HT-29 (cell line): Measurements from ENCODE around the gene CTSO. TPM values are rescaled to one million over a fixed set of nuclear protein-coding genes. Genes with fewer than 3 reads are reported as not detected.
"Not testable (repeated sequence)": the region's sequence is repeated elsewhere in the genome, so short reads cannot be mapped to it uniquely, and the experiment has no call there.

ENCODE experiments used
- DNase-seq: peaks from one replicate; pipeline ENCODE4 v3.0.0-alpha.2; 2015; ENCODE audit warnings: low spot score
- total RNA-seq: library from RNA; depleted of rRNA; stranded (reverse); fragments of >200 nt; shearing (Covaris generic); gene quantifications from 2 replicates; pipeline ENCODE4 v1.2.3, GENCODE V29; 2014

The CTSO gene
- total RNA-seq, 1 experiment from 2014 or later: 1.3 TPM

DNA sequence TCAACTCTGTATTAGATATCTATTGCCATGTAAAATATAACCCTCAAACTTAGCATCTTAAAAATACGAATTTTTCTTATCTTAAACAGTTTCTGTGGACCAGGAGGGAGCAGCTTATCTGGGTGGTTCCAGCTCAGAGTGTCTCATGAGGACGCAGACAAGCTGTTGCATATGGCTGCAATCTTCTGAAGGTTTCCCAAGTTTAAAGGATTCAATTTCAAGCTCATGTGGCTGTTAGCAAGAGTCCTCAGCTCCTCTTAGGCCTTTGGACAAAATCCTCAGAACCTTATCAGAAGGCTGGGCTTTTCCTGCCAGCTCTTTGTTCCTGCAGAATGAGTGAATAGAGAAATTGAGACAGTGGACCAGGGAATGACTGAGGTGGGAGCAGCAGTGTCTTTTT is 2.8 kb upstream of the CTSO start:
- no peak for DNase-seq

DNA sequence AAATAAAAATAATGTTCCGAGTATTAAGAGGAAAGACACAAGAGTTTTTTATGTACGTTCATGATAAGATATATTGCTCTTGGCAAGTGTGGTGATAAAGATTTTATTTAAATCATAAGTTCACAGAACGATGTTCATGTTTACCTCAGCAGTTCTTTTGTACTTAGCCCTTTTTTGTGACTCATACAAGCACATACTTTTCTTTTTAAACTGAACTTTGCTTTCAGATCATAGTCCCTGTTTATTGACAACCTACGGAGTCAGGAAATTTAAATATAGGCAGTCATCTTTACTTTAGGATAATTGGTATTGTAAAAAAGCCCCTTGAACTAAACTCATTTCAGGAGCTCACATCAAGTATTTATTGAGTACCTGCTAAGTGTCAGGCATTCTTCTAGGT is 1.3 kb upstream of the CTSO start:
- peak; percentile 30 for DNase-seq

DNA sequence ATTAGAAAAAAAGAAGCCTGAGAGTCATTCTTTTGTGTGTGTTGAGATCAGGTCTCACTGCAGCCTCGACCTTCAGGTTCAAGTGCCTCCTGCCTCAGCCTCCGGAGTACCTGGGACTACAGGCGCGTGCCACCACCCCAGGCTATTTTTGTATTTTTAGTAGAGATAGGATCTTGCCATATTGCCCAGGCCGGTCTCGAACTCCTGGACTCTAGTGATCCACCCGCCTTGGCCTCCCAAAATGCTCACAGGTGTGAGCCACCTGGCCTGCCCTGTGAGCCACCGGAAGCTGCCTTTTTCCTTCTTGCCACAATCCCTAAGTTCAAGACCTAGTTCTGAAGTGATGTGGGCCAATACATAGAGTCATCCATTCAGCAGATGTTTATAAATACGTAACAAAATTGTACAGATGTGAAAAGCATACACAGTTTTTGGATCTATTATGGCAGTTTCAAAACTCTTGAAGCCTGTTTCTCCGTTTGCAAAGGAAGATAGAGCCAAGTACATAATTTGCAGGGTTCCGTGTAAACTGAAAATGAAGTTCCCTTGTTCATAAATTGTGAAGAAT is 536 bp upstream of the CTSO start:
- DNase-seq: no peak

DNA sequence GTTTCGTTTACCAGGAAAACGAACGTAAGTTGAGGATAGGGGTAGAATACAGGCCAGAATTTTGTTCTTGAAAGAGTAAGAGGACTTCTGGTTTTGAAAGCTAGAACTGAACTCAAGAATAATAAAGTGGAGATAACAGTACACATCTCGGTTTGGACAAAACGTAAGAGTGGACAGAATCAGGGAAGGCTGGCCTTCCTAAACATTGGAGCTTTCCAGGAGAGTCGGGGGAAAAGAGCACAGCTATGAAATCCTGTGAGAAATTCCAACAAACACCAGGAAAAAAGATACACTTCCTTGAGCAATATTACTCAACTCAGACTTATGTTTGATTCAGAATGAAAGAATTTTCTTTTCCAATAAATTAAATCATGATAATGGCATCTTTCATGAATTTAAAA is 1.2 kb downstream of the CTSO start:
- no peak for DNase-seq

DNA sequence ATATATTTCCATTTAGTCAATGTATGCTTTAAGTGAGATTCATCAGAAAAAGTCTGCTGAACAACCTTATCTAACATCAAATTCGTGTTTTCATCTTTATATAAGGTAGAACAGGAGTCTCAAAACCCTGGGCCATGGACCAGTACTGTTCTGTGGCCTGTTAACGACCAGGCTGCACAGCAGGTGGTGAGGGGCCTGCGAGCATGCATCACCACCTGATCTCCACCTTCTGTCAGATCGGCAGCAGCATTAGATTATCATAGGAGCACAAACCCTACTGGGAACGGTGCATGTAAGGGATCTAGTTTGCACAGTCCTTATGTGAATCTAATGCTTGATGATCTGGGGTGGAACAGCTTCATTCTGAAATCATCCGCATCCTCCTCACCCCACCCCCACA is 3.2 kb downstream of the CTSO start:
- no peak for DNase-seq

DNA sequence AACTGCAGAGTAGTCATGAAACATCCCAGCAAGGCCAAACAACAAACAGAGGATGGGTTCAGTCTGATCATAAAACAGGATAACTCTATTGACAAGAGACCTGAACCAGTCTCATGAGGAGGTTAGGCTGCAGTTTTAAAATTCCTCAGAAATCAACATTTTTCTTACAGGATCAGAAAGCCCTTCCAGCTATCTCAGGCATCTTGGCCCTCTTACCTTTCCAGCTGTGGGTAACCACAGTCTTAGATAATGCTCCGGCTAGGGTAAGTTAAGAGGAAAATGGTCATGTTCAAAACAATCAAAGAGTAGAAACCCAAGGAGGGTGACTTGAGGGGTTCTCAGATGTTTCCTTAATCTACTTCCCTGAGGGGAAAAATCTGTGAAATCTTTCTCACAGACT is 5.1 kb downstream of the CTSO start:
- DNase-seq: no peak

DNA sequence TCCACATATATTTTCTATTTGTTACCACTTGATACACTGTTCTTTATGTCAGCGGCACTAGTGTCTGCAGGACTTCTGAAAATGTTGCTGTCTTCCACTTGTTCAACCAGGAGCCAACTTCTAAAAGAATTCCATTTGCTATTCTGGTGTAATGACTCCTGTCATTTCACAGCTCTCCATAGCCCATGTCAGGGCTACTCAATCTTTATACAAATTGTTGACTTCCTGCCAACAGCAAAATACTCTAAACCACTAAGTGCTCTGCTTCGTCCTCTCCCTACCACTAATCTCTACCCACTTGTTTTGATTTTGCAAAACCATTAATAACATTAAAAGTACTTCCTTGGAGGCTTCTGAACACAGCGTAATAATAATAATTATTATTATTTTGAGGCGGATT is 7.2 kb downstream of the CTSO start:
- DNase-seq: no peak

DNA sequence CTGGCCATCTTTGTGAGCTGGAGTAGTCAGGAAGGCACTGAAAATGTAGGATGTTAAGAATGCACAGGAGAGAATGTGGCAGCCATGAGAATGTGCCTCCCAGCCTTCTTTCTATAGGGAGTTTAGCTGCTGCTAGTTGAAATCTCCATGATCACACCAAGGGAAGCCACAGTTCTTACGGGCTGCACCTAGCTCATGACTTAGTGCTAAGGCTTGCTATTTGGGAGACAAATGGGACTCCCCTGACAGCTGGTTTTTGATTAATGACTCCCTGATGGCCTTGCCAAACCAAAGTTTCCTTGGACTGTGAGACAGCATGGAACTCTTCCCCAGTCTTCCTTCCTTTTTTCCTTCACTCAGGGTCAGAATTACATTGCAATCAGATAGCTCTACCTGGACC is 9.2 kb downstream of the CTSO start:
- no peak for DNase-seq

DNA sequence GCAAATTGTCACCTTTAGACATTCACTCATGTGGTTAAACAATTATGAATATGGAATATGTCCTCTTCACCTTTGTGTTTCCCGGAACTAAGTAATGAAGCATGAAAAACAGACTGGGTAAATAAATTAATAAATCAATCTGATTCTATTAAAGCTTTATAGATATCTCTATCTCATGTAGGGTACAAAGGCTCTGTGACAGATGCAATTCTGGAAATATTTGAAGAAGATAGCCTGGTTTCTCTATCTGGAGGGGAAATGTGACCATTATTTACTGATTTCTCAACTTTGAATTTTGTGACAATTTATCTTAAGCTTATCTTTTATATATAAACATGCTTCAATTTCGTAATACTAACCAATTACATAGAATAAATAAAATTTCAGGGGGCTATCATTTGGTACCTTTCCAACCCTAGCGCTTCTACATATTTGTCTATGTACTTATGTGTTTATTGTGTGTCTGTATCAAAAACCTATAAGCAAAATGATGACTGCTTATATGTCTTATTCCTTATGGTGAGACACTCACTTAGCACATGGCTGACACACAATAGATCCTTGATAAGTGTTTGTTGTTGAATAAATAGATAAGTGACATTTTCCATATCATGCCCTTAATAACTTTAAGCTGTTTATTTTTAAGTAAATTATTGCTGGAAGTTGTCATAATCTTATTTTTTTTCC is 9.9 kb downstream of the CTSO start:
- DNase-seq: no peak

DNA sequence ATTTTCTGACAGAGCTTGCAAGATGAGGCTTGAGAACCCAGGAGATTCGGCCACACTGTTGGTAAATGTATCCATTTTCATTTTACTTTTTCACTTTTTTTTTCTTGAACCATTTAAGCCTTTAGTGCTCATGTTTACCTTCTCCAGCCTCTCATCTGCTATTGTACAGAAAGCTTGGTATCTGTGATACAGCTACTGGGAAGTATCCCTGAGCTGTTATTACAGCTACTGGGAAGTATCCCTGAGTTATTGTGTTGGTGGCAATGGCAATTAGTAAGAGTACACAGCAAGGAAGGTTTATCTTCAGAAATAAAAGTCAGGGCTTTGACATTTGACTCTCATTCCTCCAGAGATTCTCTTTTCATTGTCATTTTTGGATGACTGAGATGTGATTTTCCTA is 11.8 kb downstream of the CTSO start:
- DNase-seq: no peak

DNA sequence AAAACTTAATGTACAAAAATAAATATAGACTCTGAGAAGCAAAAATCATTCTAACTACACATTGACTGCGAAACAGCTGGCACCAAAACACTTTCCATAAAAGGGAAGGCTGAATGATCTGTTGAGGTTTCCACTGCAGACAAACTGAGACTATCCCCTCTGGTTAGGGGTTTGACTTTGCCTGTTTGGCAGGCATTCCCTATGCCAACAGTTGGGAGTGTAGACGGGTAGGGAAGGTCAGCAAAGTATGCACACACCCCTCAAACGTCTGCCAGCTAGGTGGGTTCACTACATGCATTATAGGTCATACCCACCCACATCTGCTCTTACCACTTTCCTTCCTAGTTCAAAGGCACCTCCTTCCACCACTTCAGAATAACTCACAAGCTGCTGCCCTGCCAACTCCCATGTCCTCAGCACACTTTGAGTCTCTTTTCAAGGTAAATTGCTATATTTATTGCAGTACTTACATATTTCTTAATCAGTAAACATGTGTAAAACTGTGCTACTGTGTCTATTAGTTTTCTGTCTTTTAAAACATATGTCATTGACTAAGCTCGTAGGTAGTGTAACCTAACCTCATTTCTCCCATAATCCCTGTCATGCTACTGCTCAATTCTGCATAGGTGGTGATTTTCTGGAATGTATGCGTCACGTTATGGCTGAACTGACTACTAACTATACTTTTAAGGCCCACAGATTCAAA is 12.4 kb downstream of the CTSO start:
- DNase-seq: no peak

DNA sequence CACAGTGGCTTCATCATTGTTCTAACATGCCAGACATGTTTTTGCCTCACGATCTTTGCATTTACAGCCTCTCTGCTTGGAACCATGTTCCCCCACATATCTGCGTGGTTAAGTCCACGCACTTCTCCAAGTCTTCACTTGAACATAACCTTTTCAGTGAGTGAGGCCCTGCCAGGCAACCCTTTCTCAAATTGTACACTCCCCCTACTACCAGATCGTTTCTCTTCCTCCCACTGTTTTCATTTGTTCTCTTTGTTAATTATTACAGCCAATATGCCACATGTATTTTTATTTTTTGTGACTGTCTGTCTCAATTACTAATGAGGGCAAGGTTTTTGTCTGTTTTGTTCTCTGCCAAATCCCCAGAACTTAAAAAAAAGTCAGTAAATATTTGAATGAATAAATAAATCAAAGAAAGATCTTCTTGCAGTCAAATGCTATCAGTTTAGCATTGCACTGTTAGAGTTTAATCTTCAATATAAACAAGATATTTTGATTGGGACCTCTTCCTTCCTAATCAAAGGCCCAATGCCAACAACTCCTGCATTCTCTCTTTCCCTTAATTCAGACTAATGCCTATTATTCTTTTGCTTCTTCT is 18.2 kb downstream of the CTSO start:
- DNase-seq: no peak

DNA sequence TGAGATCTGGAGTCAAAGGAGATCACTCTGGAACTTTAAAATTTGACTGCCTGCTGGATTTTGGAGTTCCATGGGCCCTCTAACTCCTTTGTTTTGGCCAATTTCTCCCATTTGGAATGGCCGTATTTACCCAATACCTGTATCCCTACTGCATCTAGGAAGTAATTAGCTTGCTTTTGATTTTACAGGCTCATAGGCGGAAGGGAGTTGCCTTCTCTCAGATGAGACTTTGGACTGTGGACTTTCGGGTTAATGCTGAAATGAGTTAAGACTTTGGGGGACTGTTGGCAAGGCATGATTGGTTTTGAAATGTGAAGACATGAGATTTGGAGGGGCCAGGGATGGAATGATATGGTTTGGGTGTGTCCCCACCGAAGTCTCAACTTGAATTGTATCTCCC is 19.0 kb downstream of the CTSO start:
- DNase-seq: not testable (repeated sequence)

DNA sequence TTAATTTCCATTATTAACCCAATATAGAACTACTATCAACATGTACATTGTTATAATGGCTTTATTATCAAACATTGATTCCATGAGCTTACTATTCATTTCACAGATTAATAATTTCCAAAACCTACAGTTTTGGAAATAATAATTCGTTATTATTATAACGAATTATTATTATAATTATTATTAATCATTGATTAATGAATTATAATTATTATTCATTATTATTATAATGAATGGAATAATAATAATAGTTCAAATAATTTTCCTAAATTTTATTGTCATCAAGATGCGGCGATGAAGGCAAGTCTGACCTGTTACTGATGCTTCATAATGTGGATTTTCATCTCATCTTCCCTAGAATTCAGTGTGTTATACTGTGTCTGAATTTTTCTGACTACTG is 22.0 kb downstream of the CTSO start:
- no peak for DNase-seq

DNA sequence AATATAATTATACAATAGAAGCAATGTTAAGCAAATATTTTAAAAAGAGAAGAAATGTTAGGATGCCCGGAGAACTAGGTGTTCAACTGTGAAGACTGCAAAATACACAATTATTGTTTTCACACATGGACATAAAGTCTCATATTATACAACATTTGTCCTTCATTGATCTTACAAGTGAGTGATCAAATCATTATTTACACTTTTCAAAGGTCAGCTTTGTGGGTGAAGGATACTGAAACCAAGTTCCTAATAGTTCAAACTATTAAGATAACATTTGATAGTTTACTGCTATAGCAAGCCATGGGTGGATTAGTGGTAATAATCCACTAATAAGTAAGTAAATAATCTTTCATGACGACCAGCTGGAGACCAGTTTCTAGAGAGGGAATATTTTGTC is 23.3 kb downstream of the CTSO start:
- DNase-seq: no peak

DNA sequence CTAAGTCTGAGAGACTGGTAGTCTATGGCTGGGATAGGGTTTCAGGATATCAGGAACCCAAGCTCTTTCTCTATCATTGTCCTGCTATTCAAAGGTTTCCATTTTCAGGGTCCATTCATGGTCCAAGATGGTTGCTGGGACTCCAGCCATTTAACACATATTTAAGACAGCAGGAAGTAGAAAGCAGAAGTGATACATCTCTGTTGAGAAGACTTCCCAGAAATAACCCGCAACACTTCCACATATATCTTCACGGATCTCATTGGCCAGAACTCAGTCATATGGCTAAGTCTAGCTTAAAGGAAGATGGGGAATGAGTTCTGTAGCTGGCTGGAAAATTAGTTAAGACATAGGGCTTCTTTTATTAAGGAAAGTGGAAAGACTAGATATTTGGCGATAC is 23.8 kb downstream of the CTSO start:
- no peak for DNase-seq

DNA sequence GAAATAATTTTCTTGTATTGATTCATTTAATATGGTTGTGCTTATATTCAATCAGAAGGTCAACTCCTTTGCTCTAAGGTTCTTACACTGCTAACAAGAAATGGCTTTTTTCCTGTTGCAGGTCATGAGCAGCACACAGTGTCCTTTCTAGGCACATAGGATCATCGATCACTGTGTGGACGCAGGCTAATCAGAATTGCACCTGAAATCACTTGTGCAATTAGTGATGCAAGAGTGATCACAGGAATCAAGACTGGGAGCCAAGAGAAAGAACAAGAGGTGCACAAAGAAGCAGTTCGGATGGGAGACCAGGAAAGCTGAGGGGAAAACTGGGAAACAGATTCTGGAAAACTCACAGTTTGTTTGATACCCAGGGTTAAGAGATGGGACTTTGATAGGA is 29.0 kb downstream of the CTSO start:
- no peak for DNase-seq

DNA sequence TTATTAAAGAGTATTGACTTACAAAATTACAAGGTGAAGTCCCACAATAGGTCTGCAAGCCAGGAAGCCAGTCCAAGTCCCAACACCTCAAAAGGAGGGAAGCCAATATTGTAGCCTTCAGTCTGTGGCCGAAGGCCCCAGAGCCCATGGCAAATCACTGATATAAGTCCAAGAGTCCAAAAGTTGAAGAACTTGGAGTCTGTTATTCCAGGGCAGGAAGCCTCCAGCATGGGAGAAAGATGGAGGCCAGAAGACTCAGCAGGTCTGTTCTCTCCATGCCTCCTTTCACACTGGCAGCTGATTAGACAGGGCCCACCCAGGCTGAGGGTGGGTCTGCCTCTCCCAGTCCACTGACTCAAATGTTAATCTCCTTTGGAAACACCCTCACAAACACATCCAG is 32.1 kb downstream of the CTSO start:
- DNase-seq: no peak

DNA sequence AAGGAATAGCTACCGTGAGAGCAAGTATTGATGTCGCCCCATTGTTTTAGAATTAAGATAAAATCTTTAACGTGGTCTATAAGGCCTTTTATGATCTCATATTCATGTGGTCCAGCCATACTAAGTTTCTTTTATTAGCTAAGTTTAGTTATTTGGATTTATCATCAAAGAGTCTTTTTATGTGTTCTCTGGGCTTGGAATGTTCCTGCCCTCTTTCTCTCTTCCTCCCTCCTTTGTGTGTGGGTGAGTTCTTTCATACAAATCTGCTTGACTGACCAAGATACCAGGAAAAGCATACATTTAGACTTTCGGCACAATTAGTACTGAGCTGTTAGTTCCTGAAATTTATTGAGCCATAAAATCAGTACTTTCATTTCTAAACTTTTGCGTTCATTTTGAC is 38.9 kb downstream of the CTSO start:
- peak; percentile 71 for DNase-seq

DNA sequence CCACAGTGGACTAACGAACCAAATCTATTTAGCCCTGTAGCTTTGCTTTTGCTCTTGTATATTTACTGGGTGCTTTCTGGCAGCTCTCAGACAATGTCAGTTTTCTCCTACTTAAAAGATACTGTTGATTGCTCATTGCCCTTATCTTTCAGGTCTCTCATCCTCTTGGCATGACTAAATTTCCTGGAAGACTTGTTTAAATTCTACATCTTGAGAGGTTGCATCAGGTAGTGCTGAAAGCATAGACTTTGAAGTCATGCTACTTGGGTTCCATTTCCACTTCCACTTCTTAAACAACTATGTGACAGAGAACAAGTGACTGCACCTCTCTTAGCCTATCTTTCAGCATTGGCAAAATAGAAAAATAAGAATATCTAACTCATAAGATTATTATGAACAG is 41.8 kb downstream of the CTSO start:
- no peak for DNase-seq

DNA sequence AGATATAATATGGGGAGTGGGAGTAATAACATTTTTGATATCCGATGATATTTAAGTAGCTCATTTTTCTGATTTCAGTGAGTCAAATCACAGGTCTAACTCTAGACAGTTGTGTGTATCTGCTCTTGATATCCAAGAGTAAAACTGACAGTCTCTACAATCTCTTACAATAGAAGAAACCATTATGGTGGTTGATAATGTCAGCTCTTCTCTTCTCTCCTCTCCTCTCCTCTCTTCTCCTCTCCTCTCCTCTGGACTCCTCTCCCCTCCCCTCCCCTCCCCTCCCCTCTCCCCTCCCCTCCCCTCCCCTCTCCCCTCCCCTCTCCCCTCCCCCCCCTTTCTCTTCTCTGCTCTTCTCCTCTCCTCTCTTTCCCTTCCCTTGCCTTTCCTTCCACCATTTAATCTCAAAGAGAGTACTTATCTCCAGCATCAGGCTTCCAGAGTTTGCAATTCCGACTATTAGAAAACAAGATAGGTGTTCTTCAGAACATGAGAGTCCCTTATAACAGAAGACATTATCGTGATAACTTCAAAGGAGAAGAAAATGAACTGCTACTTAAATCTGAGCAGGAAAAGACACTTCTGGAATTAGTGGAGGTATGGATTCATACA is 43.9 kb downstream of the CTSO start:
- DNase-seq: no peak
